ENCODE data around the gene MED15.

- no peak for TF ChIP-seq POLR2A (IDR thresholded peaks at IDR 0.05)
- TF ChIP-seq, protein P1, sequence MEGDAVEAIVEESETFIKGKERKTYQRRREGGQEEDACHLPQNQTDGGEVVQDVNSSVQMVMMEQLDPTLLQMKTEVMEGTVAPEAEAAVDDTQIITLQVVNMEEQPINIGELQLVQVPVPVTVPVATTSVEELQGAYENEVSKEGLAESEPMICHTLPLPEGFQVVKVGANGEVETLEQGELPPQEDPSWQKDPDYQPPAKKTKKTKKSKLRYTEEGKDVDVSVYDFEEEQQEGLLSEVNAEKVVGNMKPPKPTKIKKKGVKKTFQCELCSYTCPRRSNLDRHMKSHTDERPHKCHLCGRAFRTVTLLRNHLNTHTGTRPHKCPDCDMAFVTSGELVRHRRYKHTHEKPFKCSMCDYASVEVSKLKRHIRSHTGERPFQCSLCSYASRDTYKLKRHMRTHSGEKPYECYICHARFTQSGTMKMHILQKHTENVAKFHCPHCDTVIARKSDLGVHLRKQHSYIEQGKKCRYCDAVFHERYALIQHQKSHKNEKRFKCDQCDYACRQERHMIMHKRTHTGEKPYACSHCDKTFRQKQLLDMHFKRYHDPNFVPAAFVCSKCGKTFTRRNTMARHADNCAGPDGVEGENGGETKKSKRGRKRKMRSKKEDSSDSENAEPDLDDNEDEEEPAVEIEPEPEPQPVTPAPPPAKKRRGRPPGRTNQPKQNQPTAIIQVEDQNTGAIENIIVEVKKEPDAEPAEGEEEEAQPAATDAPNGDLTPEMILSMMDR (IDR thresholded peaks at IDR 0.05), result no peak
- TF ChIP-seq POLR2AphosphoS5 (IDR thresholded peaks at IDR 0.05), result no peak
Measured at GRCh38 chr22:20572132-20572802, 64.9 kb downstream of the MED15 start.

All from sigmoid colon (tissue), 4 donors.